ENCODE data around the gene ZNF35. TPM values are rescaled to one million over a fixed set of nuclear protein-coding genes. Genes with fewer than 3 reads are reported as not detected.

ZNF35 gene
- total and polyA plus RNA-seq, 2 of the 8 experiments (the other 6 are each of a cell fraction or from before 2014, with no cell fraction given), result 2.9 to 20.0 TPM

DNA sequence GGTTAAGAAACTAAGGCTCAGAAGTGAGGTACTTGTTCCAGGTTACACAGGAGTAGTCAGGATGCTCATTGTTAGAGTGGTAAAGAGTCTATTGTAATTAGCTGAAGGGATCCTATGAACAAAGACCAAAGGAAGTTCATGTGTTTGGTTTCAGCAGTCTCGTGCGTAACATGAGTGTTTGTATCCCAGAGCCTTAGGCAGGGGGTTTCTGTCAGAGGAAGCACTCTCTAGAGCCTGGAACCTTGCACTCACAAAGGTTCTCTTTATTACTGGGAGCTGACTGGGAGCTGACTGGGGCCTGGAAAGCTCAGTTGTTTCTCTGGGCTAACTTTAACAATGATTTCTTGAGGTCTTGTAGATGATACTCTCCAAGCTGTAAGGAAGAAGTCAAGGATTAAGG, 19.8 kb upstream of the ZNF35 start:
- Histone ChIP-seq H3K27me3 (replicated peaks in 1 of 4; ENCODE audit: control insufficient read depth in 3 of 4, extremely low read depth in 1 of 4, insufficient read depth in 3 of 4, low read length in 3 of 4) (no peaks in the 10 kb centered on the region), H4K8ac (ENCODE audit: extremely low read depth, insufficient read depth, low read length) (no peak overlapping the region), H2BK5ac (ENCODE audit: low read depth, low read length) (no peak overlapping the region), H2BK15ac (ENCODE audit: low read length) (no peak overlapping the region), H3K79me2 (ENCODE audit: control insufficient read depth in 1 of 2, insufficient read depth in 2 of 2, low read length in 2 of 2) (peaks cover 0 to 21% of the 10 kb centered on the region in 2 experiments; a peak in 2 of 4 replicates), H3K4ac (replicated peaks; ENCODE audit: insufficient read length, low read depth, low read length) (no peak overlapping the region), H3K14ac (ENCODE audit: insufficient read length) (no peak overlapping the region), H3K27ac (ENCODE audit: low read depth, low read length) (no peak overlapping the region), H4K5ac (ENCODE audit: insufficient read length, low read depth, low read length) (no peak overlapping the region), H3K36me3 (ENCODE audit: control insufficient read depth in 2 of 4, insufficient read depth in 4 of 4, low read length in 3 of 4) (peaks cover 0 to 18% (median 8%) of the 10 kb centered on the region in 4 experiments; a peak in 6 of 8 replicates), H2BK12ac (ENCODE audit: low read depth, low read length) (no peak overlapping the region), H3K56ac (replicated peaks; ENCODE audit: insufficient read length, low read depth, low read length) (no peak overlapping the region), H3K9ac (replicated peaks in 1 of 4; ENCODE audit: extremely low read depth in 1 of 4, low read depth in 3 of 4, low read length in 3 of 4) (no peak overlapping the region), H3K23me2 (ENCODE audit: low read depth, low read length) (peaks cover 7% of the 10 kb centered on the region), H2AFZ (ENCODE audit: low read length) (no peak overlapping the region), H3K18ac (ENCODE audit: extremely low read depth, low read length) (no peak overlapping the region), H2AK5ac (ENCODE audit: low read depth, low read length) (no peak overlapping the region), H3K79me1 (ENCODE audit: low read depth, low read length) (peaks cover 2% of the 10 kb centered on the region; the same call in 1 of the 2 replicates), H2BK120ac (replicated peaks; ENCODE audit: low read depth, low read length) (no peak overlapping the region), H3K4me1 (replicated peaks in 1 of 4; ENCODE audit: control insufficient read depth in 3 of 4, insufficient read depth in 4 of 4, low read length in 3 of 4) (peaks cover 0 to 5% (median 0%) of the 10 kb centered on the region in 4 experiments; a peak in 1 of 7 replicates), H3K23ac (ENCODE audit: insufficient read length) (no peak overlapping the region), H3K4me2 (ENCODE audit: insufficient read depth in 1 of 2, low read depth in 2 of 2, low read length in 2 of 2) (no peak overlapping the region), H4K91ac (replicated peaks; ENCODE audit: insufficient read length, low read length) (no peak overlapping the region), H3K4me3 (ENCODE audit: extremely low read depth in 1 of 4, insufficient read depth in 2 of 4, low read depth in 3 of 4, low read length in 4 of 4) (no peak overlapping the region), H4K20me1 (replicated peaks in 1 of 2; ENCODE audit: control insufficient read depth in 1 of 2, insufficient read depth in 2 of 2, low read length in 2 of 2) (peaks cover 0 to 4% of the 10 kb centered on the region in 2 experiments), H3K9me3 (ENCODE audit: insufficient read depth in 2 of 2, low read depth in 1 of 2, low read length in 1 of 2) (no peaks in the 10 kb centered on the region), H2BK20ac (ENCODE audit: low read length) (no peak overlapping the region)
- 78% methylated on average over 2 of the region's 2 CpGs; no CpG with 5 or more reads in 1 of the 2 experiments for WGBS, 2 experiments (ENCODE audit: extremely low coverage in 1 of 2, insufficient coverage in 1 of 2, insufficient read length in 1 of 2, insufficient replicate concordance in 2 of 2, low coverage in 1 of 2, low lambda C conversion rate in 2 of 2, missing lambda C conversion rate in 1 of 2)
- TF ChIP-seq TAF1 (IDR thresholded peaks at IDR 0.05; ENCODE audit: low read depth, low read length) (no peak), CREB1 (IDR thresholded peaks at IDR 0.05) (no peak), SP2 (IDR thresholded peaks at IDR 0.05; ENCODE audit: low read length) (no peak), RBBP5 (IDR thresholded peaks at IDR 0.05; ENCODE audit: borderline replicate concordance, low read depth, low read length) (no peak), USF2 (IDR thresholded peaks at IDR 0.05; ENCODE audit: low read length) (no peak), CTBP2 (IDR thresholded peaks at IDR 0.05; ENCODE audit: borderline replicate concordance, insufficient read depth, insufficient read length, low read length) (no peak), POU5F1 (IDR thresholded peaks at IDR 0.05; ENCODE audit: low read depth, low read length) (no peak), PHF8 (conservative IDR thresholded peaks at IDR 0.05; ENCODE audit: low read depth, low read length) (no peak), TAF7 (optimal IDR thresholded peaks at IDR 0.05; ENCODE audit: borderline replicate concordance, low read depth, low read length) (no peak), MAFK (IDR thresholded peaks at IDR 0.05; ENCODE audit: low read depth, low read length) (no peak), RXRA (IDR thresholded peaks at IDR 0.05; ENCODE audit: insufficient read depth, low read depth, low read length) (no peak)
- DNase-seq (ENCODE audit: low read depth in 1 of 2, low spot score in 2 of 2) (no peak), FAIRE-seq (no peak)
- CTCF ChIA-PET (ENCODE audit: partially characterized antibody), result no interaction called here
- POLR2A ChIA-PET (ENCODE audit: partially characterized antibody), result interaction anchor here (0.9 to 2.6 kb wide), 2 partner anchors 20 to 63 kb away, joined by 3 to 9 read pairs; partner anchors contain the start of gene ZNF35

Measured in H1 (cell line).